Hematopoietic multipotent progenitor cell treated with erythropoietin and hydrocortisone succinate and interleukin-3 and kit ligand, for 17 days (in vitro differentiated cells): ENCODE measurements around the gene RAB44.
A peak's percentile ranks its signal among the peaks of the same experiment; 100 is the strongest.
"Not testable (repeated sequence)": the region's sequence is repeated elsewhere in the genome, so short reads cannot be mapped to it uniquely, and the experiment has no call there.

ENCODE experiments used
- DNase-seq: peaks from one replicate; pipeline ENCODE4 v3.0.0-alpha.2; 2015; ENCODE audit warnings: low spot score

Gene RAB44

DNA sequence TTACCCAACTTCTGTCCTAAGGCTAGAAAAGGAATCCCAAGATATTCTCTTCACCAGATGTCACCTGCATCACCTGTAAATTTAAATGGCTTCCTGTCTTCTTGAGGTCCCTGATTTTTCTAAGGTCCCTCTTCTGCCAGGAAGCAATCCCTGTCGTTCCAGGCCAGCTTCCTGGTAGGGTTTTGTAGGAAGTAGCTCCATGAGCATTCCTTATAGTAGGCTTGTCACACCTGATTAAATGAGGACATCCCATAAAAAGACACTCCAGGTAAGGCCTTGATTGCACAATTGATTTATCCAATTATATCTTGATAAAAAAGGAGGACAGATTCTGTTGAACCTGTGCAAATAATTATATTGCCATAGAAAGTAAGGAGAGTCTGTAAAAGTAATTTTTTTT is 8.7 kb downstream of the RAB44 start:
- no peak for DNase-seq

GRCh38 chr6:36712816-36713215 is 15.2 kb downstream of the RAB44 start:
- no peak for DNase-seq

DNA sequence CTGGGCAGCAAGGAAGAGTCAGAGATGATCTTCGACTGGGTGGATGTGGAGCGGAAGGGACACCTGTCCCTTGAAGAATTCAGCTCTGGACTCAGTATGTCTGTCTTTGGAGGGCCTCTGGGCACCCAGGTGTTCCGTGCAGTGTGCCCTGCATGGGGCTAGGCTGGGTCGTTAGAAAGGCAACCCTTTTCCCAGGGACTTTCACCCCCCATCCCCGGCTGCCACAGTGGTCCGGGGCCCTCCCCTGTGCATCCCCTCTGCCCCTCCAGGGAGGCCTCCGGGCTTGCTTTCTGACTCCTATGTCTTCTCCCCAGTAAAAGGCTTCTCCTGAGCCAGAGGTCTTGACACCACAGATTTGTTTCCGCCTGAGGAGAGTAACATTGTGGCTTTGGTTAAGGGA is 16.2 kb downstream of the RAB44 start:
- DNase-seq = no peak

DNA sequence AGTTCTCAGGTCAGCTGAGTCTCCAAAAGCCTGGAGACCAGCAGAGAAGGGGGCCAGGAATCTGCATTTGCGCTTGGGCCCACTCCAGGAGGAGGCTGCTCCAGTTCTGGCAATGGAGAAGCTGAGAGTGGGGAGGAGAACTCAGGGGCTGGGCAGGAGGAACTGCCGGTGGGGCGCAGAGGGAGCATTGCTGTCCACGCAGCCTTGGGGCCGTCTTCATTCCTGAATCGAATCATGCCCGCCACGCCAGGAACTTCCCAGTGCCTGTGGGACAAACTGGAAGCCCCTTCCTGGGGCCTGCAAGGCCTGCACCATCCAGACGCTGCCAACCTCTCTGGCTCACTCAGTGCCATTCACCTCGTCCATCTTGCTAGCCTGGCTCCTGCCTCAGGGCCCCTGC is 16.9 kb downstream of the RAB44 start:
- DNase-seq = no peak

GRCh38 chr6:36715469-36715868 is 17.8 kb downstream of the RAB44 start:
- no peak for DNase-seq

DNA sequence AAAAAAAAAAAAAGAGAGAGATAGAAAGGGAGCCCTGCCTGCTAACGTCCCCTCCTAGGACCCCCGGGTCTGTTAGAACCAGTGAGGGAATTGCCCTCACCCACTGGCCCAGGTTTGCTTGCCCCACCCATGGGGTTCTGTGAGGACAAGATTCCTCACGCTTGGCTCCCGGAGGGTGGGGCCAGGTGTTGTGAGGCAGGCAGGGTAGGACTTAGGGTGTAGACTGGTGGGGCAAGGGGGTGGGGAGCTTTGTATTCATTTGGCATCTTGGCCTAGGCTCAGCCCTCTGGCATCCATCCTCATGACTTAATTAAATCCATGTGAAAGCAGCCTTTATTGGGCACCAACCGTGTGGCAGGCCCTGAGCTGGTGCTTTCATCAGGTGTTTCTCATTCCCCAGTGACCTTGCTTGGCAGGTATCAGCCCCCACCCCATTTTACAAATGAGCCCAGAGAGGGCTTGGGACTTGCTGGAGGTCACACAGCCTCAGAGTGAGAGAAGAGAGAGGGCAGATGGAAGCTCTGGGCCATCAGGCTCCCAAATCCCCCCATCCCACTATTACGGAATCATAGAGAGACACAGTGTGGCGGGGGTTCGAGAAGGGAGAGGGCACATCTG is 19.0 kb downstream of the RAB44 start:
- DNase-seq = no peak

- DNase-seq = no peak
These were observed 19.7 kb downstream of the RAB44 start for GRCh38 chr6:36717231-36717825.

GRCh38 chr6:36717871-36718540 is 20.4 kb downstream of the RAB44 start:
- no peak for DNase-seq

GRCh38 chr6:36718560-36718959 is 20.9 kb downstream of the RAB44 start:
- DNase-seq = no peak

DNA sequence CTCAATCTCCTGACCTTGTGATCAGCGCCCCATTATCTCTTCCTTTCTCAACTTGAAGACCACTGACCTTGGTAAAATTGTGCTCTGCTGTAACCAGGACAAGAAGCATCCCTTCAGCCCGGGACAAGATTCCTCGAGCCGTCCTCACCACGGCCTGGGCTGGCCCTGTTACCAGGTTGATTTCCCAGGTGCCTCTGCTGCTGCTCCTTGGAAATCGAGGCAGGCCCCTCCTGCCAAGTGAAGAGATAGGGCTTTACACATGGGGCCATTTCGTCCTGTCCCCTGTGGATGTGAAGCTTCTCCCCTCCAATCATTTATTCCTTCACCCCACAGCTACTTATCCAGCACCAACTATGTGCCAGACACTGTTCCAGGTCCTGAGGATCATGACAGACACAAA is 21.5 kb downstream of the RAB44 start:
- DNase-seq = no peak

DNA sequence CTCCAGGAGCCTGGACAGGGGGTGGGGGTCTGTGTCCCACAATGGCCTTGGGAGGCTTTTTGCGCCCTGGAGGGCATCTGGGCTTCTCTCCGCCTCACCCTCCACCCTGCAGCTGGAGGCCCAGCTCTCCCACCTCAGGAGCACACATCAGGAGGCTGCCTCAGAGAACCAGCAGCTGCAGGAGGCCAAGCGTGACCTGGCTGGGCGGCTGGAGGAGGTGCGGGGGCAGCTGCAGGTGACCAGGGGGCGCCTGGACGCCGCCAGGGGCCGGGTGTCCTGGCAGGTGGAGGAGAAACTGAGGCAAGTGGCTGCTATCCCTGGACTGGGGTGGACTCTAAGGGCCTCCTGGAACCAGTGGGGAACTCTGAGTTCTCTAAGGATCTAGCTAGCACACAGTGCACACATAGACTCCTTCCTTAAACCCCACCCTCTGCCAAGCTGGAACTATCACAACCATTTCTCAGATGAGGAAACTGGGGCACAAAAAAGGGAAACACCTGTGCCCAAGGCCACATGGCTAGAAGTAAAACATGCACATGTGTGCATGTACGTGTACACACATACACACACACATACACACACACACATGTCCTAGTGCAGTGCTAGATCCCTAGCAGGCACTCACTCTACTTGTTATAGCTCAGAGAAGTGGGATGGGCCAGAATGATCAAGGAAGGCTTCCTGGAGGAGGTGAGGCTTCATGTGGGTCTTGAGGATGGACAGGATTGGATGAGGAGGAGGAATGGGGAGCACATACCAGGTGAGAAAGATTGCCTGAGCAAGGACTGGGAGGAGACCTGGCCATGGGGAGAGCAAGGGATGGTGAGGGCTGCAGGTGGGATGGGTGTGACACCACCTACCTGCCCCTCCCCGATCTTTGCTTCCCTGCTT is 22.9 kb downstream of the RAB44 start:
- no peak for DNase-seq

- DNase-seq = no peak
These were observed 23.9 kb downstream of the RAB44 start for GRCh38 chr6:36721369-36722140.

DNA sequence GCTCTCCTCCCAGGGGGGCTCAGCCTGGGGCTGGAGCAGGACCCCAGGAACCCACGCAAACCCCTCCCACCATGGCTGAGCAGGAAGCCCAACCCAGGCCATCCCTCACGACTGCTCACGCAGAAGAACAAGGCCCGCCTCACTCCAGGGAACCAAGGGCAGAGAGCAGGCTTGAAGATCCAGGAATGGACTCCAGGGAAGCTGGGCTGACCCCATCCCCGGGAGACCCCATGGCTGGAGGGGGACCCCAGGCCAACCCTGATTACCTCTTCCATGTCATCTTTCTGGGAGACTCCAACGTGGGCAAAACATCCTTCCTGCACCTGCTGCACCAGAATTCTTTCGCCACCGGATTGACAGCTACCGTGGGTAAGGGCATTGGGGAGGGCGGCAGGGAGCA is 24.7 kb downstream of the RAB44 start:
- DNase-seq = no peak

- no peak for DNase-seq
These were observed 25.3 kb downstream of the RAB44 start for GRCh38 chr6:36722879-36723278.

DNA sequence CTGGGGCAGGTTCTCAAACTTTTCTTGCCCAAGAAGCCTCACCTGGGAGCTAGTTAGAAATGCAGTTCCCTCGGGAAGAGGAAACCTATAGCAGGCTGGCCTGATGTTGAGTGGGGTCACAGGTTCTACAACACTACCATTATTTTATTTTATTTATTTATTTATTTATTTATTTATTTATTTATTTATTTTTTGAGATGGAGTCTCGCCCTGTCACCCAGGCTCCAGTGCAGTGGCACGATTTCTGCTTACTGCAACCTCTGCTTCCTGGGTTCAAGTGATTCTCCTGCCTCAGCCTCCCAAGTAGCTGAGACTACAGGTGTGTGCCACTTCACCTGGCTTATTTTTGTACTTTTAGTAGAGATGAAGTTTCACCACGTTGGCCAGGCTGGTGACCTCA is 26.4 kb downstream of the RAB44 start:
- DNase-seq = not testable (repeated sequence)

GRCh38 chr6:36724514-36725390 is 27.1 kb downstream of the RAB44 start:
- peak; percentile 38 for DNase-seq

DNA sequence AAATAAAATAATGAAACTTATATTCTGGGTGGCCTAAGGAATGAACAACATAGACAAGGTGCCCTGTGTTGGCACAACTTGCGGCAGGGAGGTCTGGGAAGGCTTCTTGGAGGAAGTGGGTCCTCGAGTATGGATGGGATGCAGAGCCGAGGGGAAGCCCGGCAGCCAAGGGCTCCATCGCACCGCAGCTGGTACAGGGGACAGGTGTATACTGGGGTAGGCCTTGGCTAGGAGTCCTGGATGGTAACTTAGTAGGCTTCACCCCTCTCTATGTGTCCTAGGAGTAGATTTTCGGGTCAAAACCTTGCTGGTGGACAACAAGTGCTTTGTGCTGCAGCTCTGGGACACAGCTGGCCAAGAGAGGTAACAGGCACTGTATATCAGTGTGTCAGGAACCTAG is 28.0 kb downstream of the RAB44 start:
- DNase-seq = no peak

- DNase-seq = no peak
These were observed 29.9 kb downstream of the RAB44 start for GRCh38 chr6:36727505-36728021.

DNA sequence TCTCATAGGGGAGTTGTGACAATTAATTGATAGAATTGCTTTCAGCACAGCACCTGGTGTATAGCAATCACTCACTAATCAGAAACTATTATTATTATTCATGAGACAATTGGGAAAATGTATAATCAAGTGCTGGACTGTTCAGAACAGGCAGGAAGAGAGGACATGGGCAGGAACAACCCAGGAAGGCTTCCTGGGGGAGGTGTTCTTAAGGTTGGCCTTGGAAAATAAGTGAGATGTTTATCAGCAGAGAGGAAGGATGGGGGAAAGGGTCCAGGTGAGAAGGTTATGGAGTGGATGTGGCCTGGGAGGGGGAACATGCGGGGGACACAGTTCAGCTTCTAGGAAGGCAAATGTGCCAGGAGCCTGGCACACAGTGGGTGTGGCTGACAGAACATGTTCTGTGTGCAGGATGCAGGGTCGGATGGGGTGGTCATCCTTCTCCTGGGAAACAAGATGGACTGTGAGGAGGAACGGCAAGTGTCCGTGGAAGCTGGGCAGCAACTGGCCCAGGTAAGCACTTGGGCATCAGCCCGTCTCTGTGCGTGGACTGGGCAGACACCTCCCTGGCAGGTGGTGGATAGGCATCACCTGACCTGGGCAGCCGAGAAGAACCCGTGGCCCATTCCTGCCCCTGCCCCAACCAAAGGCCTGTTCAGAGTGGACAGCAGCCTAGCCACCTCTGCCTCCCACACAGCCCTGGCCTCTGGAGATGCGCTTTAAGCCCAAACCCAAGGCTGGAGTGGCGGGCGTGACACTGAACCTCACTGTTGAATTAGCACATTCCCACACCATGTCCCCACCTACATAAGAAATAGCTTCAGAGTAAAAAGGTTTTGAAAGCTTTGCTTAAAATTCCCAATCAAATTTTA is 30.9 kb downstream of the RAB44 start:
- DNase-seq = no peak

DNA sequence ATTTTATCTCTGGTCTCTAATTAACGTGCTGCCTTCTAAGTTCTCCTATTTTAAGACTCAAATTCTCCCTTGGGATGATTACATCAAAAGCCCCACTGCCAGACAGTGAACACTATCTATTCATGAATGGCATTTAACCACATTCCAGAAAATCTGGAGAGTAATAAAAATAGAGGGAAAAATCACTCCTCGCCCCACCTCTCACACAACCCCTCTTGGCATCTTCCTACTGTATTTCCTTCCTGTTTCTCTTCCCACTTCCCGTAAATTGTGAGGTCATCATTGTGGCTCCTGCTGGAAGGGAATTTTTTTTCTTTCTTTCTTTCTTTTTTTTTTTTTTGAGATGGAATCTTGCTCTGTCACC is 31.5 kb downstream of the RAB44 start:
- DNase-seq = no peak
